Pulmonary artery endothelial cell (primary cell): ENCODE data around the gene SDR9C7. TPM values are rescaled to one million over a fixed set of nuclear protein-coding genes. Genes with fewer than 3 reads are reported as not detected.

Experiments
- DNase-seq: peaks from one replicate; pipeline ENCODE4 v3.0.0-alpha.2; 2011; ENCODE audit warnings: low read depth, low spot score
- total RNA-seq: library from RNA; depleted of rRNA; stranded (reverse); fragments of >200 nt; gene quantifications from 2 replicates; pipeline ENCODE4 v1.2.3, GENCODE V29; 2014

Gene SDR9C7
- total RNA-seq, 1 donor from 2014 or later, result not detected

GRCh38 chr12:56877195-56878009 is 56.8 kb downstream of the SDR9C7 start:
- DNase-seq, result no peak

GRCh38 chr12:56874821-56875220 is 59.4 kb downstream of the SDR9C7 start:
- DNase-seq, result no peak

GRCh38 chr12:56873382-56873781 is 60.8 kb downstream of the SDR9C7 start:
- no peak for DNase-seq

Other genes with a start within 250 kb of the SDR9C7 start
- 85.3 and 143 TPM in 2 replicates for gene PTGES3, start 246.1 kb downstream of the SDR9C7 start, total RNA-seq
- gene NACA, start 209.1 kb downstream of the SDR9C7 start, total RNA-seq, result 1,329 and 1,623 TPM in 2 replicates
- 12.7 and 16.2 TPM in 2 replicates for gene PRIM1, start 182.1 kb downstream of the SDR9C7 start, total RNA-seq
- 0.26 and 0.28 TPM in 2 replicates for gene HSD17B6, start 171.1 kb downstream of the SDR9C7 start, total RNA-seq
- under 0.01 and 0.11 TPM in 2 replicates for gene RDH16, start 23.2 kb upstream of the SDR9C7 start, total RNA-seq
- gene ZBTB39, start 72.1 kb upstream of the SDR9C7 start, total RNA-seq, result 6.0 and 7.4 TPM in 2 replicates
- gene TAC3, start 82.1 kb upstream of the SDR9C7 start, total RNA-seq, result not detected in 2 replicates
- under 0.01 TPM in 1 of 2 replicates, not detected in the other for gene MYO1A, start 115.7 kb upstream of the SDR9C7 start, total RNA-seq
- 6.0 and 15.1 TPM in 2 replicates for gene NEMP1, start 144.4 kb upstream of the SDR9C7 start, total RNA-seq
- gene NAB2, start 154.7 kb upstream of the SDR9C7 start, total RNA-seq, result 13.6 and 15.4 TPM in 2 replicates
- gene STAT6, start 177.0 kb upstream of the SDR9C7 start, total RNA-seq, result 62.4 and 70.4 TPM in 2 replicates
- 4.6 and 5.9 TPM in 2 replicates for gene LRP1, start 194.1 kb upstream of the SDR9C7 start, total RNA-seq
- gene LRP1-AS, start 213.2 kb upstream of the SDR9C7 start, total RNA-seq, result not detected in 2 replicates